GM19452 (cell line): ENCODE results near the gene CHRDL2.

Experiments
- ATAC-seq: cut with Tn5 transposase; IDR thresholded peaks from one replicate; pipeline ENCODE4 v1.9.1; 2021; ENCODE audit not compliant: unreplicated experiment

The CHRDL2 gene

DNA sequence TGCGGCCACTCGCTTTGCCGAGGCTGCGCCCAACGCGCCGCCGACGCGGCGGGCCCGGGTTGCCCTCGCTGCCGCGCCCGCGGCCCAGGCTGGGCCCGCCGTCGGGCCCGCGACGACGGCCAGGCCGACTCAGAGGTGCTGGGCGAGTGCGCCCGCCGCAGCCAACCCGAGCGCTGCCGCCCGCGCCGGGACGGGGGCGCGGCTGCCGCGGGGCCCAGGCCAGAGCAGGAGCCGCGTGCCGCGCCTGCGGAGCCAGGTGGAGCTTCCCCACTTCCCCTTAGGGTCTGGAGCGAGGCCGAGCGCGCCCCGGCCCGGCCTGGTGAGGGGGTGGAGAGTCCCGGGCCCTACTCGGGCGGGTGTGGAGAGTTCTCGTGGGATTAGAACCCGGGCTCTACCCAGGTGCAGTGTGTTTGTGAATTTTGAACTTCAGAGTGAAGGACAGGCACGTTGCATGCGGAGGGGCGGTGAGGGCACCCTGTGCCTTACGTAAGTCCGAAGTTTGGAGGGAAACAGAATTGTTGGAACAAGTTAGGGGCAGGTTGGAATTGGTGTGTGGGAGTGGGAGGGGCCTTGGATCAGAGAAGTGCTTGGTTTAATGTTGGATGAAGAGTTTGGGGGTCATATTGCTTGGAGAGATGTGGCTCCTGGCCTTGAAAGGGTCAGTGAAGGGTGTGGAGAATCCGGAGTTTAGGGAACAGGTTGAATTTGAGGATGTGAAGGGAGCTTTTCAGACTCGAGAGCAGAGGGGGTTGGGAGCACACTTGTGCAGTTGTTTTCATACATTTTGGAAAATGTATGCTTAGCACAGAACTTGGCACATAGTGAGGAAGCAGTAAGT lies 18.1 kb upstream of the CHRDL2 start:
- peak; percentile 46 for ATAC-seq

DNA sequence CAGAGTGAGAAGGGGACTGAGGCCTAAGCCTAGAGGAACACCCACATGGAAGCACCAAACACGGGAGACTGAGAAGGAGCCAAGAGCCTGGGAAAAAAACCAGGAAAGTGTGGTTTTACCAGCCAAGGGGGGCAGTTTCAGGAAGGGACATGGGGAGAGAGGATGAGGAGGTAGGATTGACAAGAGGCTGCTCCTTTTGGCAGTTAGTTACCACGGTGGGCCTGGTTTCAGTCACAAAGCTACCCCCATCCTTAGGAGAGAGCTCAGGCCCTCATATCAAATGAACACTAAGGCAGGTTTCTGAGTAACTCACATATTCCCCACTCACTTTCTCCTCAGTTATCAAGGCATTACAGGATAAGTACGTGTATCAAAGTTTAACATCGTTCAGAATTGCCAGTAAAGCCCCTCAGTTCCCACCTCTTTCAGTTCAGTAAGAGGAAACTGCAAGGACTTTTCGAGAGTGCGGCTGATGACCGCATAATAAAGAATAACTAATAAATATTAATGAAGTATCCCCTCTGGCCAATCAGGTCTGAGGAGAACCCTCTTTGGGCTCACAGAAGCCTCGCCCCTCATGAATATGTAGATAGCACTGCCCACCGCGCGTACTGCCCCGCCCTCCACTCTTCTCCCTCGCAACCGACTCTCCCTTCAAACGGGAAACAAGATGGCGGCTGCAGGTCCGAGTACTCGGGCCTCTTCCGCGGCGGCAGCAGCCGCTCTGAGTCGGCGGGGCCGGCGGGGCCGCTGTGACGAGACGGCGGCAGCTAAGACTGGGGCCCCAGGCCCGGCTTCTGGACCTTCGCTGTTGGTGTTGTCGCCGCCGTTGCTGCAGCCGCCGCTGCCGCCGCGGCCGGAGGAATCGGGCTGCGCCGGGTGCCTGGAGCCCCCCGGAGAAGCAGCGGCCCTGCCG lies 17.2 kb upstream of the CHRDL2 start, which contains the start of gene RNF169:
Gene RNF169 (plus strand): TSS at position 639 of the 916 bp plus-strand sequence. CDS start 32 bp downstream, at position 671.
- peak; percentile 94 for ATAC-seq

DNA sequence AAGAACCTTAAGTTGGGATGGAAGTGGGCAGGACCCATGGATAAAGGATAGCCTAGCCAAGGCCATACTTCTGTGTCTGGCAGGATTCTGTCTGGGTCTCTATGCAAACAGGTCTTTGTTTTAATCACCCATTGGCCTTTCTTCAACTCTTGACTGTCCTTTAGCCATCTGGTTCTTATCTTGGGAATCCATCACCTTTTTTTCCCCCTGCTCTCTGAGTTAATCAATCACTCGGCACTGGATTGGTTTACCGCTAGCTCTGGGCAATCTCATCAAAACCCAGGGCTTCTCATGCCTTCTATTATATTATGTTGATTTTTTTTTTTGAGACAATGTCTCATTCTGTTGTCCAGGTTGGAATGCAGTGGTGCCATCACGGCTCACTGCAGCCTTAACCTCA lies 15.6 kb upstream of the CHRDL2 start:
- ATAC-seq: no peak

DNA sequence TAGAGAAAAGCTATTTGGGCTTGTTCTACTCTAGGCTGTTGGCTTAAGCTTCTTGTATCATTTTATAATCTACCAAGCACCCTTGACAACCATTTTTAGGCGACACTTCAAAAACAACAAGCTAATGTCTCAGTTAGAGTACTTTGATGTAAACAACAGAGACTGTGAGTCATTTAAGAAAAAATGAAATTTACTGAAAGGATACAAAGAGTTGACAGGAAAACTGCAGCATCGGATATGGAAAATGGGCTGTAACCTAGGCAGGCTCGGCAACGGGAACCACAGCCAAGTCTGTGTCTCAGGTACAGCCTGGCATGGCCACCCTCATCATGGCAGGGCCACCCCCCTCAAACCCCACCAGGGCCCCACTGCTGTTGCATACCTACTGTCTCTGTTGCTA lies 13.1 kb upstream of the CHRDL2 start:
- no peak for ATAC-seq

- ATAC-seq: no peak
Observed at GRCh38 chr11:74743640-74744039, 12.4 kb upstream of the CHRDL2 start.

- ATAC-seq: no peak
Observed at GRCh38 chr11:74742070-74742469, 10.8 kb upstream of the CHRDL2 start.

- no peak for ATAC-seq
Observed at GRCh38 chr11:74739546-74740270, 8.5 kb upstream of the CHRDL2 start.

GRCh38 chr11:74736031-74736430 lies 4.8 kb upstream of the CHRDL2 start:
- no peak for ATAC-seq

DNA sequence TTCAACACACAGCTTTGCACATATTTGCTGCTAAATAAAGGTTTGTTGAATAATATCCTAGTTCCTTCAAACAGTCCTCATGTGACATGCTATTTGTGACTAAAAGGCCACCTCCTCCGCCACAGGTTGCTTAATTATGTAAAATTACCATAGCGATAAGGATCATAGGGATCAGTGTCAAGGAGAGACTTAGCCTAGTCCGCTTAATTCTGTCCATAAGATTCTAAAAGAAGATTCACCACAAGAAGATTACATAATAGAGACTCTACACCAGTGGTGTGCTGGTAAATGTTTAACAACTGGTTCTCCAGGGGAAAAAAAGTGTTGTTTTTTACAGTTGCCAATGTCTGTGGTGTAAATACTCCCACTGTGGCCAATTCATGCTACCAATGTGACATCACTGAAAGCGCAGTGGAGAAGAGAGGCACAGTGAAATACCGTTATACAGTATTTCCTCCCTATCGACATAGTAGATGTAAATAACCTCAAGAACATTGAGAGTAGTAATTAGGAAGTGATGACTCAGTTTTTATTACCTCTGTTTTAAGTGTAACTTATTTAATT lies 4.2 kb upstream of the CHRDL2 start:
- no peak for ATAC-seq

DNA sequence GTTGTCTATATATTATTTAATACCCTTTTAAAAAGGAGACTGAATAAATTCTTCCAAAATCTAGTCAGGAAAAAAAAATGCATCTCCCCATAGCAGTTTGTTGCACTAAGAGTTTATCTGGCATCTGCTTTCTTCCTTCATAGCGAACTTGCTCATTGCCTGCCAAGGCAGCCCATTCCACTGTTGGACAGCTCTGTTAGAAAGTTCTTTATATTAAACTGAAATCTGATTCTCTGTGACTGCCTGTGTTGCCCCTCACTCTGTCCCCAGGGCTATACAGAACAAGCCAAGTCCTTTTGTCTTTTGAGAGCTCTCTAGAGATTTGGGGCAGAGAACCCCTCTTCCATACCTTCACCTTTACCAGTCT lies 3.3 kb upstream of the CHRDL2 start:
- no peak for ATAC-seq

DNA sequence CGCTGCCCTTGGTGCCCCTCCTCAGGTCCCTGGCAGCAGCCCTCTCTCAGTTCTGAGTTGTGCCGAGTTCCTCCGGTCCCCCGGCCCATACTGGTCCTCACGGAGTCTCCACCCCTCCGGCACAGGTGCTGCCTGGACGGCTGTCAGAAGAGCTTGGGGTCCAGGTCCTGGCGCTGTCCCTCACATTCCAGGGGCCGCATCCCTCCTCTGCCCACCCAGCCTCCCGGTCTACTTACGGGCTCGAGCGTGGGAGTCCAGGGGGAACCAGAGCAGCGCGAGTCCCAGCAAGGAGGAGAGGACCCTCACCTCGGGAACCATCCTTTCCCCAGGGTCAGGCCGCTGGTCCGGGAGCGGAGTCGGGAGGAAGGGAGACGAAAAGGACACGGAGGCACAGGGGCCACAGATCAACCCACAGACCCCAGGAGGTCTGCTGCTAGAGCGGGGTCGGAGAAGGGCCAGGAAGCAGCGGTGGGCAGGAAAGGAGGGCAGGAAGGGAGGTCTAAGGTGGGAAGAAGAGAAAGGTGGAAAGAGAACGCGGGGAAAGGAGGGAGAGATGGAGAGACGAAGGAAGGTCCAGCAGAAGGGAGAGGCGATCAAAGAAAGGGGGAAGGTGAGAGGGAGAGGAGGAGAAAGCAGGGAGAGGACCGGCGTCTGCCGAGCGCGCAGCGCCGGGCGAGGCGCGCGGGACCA lies 510 bp downstream of the CHRDL2 start:
- ATAC-seq: no peak

DNA sequence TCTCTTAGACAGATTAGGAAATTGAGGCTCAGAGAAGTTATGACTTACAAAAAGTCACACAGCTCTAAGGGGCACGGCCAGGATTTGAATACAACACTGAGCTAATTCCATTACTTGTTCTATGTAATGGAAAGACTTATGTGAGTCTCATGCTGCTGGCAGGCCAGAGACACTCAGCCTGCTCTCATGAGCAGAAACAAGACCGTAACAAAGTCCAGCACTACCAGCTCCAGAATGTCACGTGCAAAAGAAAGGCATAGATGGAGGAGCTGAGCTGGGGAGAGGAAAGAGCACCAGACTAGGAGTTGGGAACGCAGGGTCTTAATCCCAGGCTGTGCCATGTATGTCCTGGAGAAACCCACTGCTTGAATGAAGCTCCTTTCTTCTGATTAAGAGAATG lies 1.8 kb downstream of the CHRDL2 start:
- no peak for ATAC-seq

DNA sequence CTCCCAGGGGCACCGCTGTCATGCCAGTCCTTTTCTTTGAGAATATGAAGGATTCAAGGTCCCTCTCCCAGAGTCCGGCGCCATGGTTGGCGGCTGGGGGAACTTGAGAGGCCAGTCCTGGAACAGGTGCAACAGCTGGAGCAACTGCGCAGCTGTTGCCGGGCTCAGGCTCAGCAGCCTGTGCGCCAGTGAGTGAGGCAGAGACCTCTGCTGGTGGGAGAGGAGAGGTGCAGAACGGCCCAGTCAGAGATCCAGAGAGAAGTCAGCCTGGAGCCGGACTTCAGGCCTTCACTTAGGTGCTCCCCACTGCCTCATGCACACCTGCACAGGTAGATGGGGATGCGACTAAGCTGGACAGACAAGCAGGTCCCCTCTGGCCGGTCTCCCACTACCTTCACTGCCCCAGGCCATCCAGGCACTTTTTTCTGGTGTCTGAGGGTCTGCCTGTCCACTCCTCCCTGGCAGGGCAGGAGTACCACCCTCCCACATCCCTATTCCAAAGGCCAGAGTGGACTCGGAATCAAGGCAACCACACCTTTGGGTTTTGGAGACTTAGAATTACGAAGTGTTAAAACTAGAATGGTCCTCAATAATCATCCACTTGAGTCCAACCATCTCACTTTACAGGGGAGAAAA lies 4.6 kb downstream of the CHRDL2 start:
- ATAC-seq: peak; percentile 86

- ATAC-seq: no peak
Observed at GRCh38 chr11:74725701-74726100, 5.5 kb downstream of the CHRDL2 start.

DNA sequence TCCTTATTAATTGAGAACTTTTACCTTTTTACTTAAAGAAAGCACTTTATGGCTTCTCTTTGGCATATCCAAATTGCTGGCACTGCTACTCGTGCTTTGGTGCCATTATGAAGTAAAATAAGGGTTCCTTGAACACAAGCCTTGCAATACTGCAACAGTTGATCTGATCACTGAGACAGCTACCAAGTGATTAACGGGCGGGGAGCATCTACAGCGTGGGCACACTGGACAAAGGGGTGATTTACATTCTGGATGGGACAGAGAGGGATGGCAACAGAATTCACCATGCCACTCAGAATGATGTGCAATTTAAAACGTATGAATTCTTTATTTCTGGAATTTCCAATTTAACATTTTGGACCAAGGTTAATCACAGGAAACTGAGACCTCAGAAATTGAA lies 7.7 kb downstream of the CHRDL2 start:
- no peak for ATAC-seq

- ATAC-seq: no peak
Observed at GRCh38 chr11:74721479-74721835, 9.8 kb downstream of the CHRDL2 start.

GRCh38 chr11:74720596-74721478 lies 10.4 kb downstream of the CHRDL2 start:
- ATAC-seq: no peak

DNA sequence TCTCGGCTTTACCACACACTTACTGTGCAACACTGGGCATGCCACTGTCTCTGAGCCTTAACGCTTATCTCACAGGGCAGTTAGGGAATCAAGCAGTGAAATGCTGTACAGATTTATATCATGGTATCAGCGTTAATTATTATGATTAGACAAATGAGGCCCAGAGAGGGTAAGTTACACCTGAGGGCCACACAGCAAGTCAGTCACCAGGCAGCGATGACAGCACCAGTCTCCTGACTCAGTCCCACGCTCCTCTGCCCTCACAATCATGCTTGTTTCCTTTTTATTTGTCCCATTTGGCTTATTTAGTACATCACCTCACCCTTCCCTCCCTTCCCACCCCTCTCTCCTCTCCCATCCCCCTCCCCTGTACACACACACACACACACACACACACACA lies 12.2 kb downstream of the CHRDL2 start:
- no peak for ATAC-seq
